ENCODE results near the gene IGF2BP3.
"Not testable (repeated sequence)": the region's sequence is repeated elsewhere in the genome, so short reads cannot be mapped to it uniquely, and the experiment has no call there.

Gene IGF2BP3

DNA sequence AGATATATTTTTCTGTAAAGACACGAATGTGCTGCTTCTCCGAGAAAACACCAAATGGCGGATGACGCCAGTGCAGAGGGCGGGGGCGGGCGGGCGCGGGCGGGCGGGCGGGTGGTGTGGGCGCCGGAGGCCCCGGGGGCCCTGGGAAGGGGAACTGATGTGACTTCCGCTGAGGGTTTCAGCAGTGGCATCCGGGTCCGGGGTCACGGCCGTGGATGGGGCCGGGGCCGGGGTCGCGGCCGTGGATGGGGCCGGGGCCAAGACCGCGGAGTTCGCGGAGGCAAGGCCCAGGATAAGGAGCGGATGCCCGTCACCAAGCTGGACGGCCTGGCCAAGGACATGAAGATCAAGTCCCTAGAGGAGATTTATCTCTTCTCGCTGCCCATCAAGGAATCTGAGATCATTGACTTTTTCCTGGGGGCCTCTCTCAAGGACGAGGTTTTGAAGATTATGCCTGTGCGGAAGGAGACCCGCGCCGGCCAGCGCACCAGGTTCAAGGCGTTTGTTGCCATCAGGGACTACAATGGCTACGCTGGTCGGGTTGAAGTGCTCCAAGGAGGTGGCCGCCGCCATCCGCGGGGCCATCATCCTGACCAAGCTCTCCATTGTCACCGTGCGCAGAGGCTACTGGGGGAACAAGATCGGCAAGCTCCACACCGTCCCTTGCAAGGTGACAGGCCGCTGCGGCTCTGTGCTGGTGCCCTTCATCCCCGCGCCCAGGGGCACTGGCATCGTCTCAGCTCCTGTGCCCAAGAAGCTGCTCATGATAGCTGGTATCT, 20.3 kb upstream of the IGF2BP3 start (continued):
- peak; percentile 62; the same call in 1 of the 2 replicates for TF ChIP-seq ZBTB8A (tag by site-specific recombination; IDR thresholded peaks at IDR 0.05)

DNA sequence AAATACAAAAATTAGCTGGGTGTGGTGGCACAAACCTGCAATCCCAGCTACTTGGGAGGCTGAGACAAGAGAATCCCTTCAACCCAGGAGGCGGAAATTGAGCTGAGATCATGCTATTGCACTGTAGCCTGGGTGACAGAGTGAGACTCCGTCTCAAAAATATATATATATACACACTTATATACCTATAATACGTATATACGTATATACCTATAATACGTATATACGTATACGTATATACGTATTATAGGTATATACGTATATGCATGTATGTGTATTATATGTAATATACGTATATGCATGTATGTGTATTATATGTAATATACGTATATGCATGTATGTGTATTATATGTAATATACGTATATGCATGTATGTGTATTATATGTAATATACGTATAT, 18.4 kb upstream of the IGF2BP3 start:
- H3K36me3 ChIP-seq (ENCODE audit: control insufficient read depth in 2 of 2, insufficient read depth in 1 of 2, low read length in 2 of 2); H3K27ac ChIP-seq (ENCODE audit: extremely low read depth, low read depth, low read length); H3K9me3 ChIP-seq (ENCODE audit: control insufficient read depth, insufficient read depth, low read depth, low read length); H3K4me1 ChIP-seq (ENCODE audit: control insufficient read depth, insufficient read depth, low read length); H3K4me3 ChIP-seq (ENCODE audit: low read depth, low read length): not testable (repeated sequence)
- POLR2A ChIA-PET, result interaction anchor here (0.7 kb wide), 1 partner anchor 9 kb away, joined by 7 read pairs; no protein-coding TSS in a partner anchor
- CTCF ChIA-PET, result interaction anchor here (0.9 kb wide), 1 partner anchor 170 kb away, joined by 3 read pairs; no protein-coding TSS in a partner anchor

GRCh38 chr7:23487670-23488069, 17.4 kb upstream of the IGF2BP3 start:
- POLR2A ChIA-PET, result no interaction called here
- Histone ChIP-seq H3K4me1 (ENCODE audit: control insufficient read depth, insufficient read depth, low read length) (no peaks in the 10 kb centered on the region), H3K27ac (ENCODE audit: extremely low read depth, low read depth, low read length) (no peak overlapping the region), H3K36me3 (ENCODE audit: control insufficient read depth in 2 of 2, insufficient read depth in 1 of 2, low read length in 2 of 2) (no peaks in the 10 kb centered on the region; a peak in 1 of 3 replicates), H3K9me3 (ENCODE audit: control insufficient read depth, insufficient read depth, low read depth, low read length) (no peaks in the 10 kb centered on the region), H3K4me3 (ENCODE audit: low read depth, low read length) (no peak overlapping the region)
- TF ChIP-seq ZNF280D (tag by site-specific recombination; IDR thresholded peaks at IDR 0.05) (no peak), ZNF16 (tag by site-specific recombination; IDR thresholded peaks at IDR 0.05; ENCODE audit: low read depth) (no peak), ZNF394 (tag by site-specific recombination; IDR thresholded peaks at IDR 0.05; ENCODE audit: borderline replicate concordance) (no peak), ZNF335 (tag by site-specific recombination; conservative IDR thresholded peaks at IDR 0.05) (no peak), ZNF585B (tag by site-specific recombination; IDR thresholded peaks at IDR 0.05) (no peak), ZNF830 (tag by site-specific recombination; IDR thresholded peaks at IDR 0.05; ENCODE audit: low read depth) (no peak), TRIM28 (IDR thresholded peaks at IDR 0.05; ENCODE audit: borderline replicate concordance, low read length) (no peak), ZNF670 (tag by site-specific recombination; IDR thresholded peaks at IDR 0.05; ENCODE audit: low read depth) (no peak)
- CTCF ChIA-PET, result interaction anchor here (0.7 to 0.9 kb wide), 2 partner anchors 169 to 216 kb away, joined by 3 to 4 read pairs; no protein-coding TSS in a partner anchor

GRCh38 chr7:23486002-23486773, 15.9 kb upstream of the IGF2BP3 start:
- Histone ChIP-seq H3K4me1 (ENCODE audit: control insufficient read depth, insufficient read depth, low read length) (no peaks in the 10 kb centered on the region; the same call in 1 of the 2 replicates), H3K27ac (ENCODE audit: extremely low read depth, low read depth, low read length) (no peak overlapping the region), H3K9me3 (ENCODE audit: control insufficient read depth, insufficient read depth, low read depth, low read length) (no peaks in the 10 kb centered on the region), H3K4me3 (ENCODE audit: low read depth, low read length) (no peak overlapping the region), H3K36me3 (ENCODE audit: control insufficient read depth in 2 of 2, insufficient read depth in 1 of 2, low read length in 2 of 2) (no peaks in the 10 kb centered on the region; a peak in 1 of 3 replicates)
- ChIA-PET CTCF (interaction anchor here (0.7 to 1.2 kb wide), 2 partner anchors 85 to 217 kb away, joined by 3 read pairs; no protein-coding TSS in a partner anchor), POLR2A (interaction anchor here (2.0 kb wide), 1 partner anchor 12 kb away, joined by 7 read pairs; no protein-coding TSS in a partner anchor)
- TF ChIP-seq PRDM6 (tag by site-specific recombination; IDR thresholded peaks at IDR 0.05) (no peak), ZNF776 (tag by site-specific recombination; IDR thresholded peaks at IDR 0.05; ENCODE audit: borderline replicate concordance) (no peak), SCRT2 (tag by site-specific recombination; IDR thresholded peaks at IDR 0.05) (peak; percentile 95), SCRT1 (tag by site-specific recombination; IDR thresholded peaks at IDR 0.05; ENCODE audit: borderline replicate concordance) (peak; percentile 88)

All from HEK293 (cell line).